Gastrocnemius medialis (tissue), 4 donors: ENCODE data around the gene PDCD10. TPM values are rescaled to one million over a fixed set of nuclear protein-coding genes. Genes with fewer than 3 reads are reported as not detected.
A peak's percentile ranks its signal among the peaks of the same experiment; 100 is the strongest.

Experiments used
- ATAC-seq, 2 donors: fragments of 150-250 bp; one replicate each; pipeline ENCODE4 v1.9.1; 2016
- DNase-seq, 2 donors: peaks; one replicate each; pipeline ENCODE4 v3.0.0-alpha.2; 2019
- H3K27ac ChIP-seq, 4 donors: fragments of 200-600 bp; sonication (generic); 1 replicate in 1 of 4; 2 replicates in 3 of 4; pipeline ENCODE4 v1.5.1; 2016 to 2018; ENCODE audit warnings: mild to moderate bottlenecking in 2 of 4, moderate library complexity in 1 of 4
- H3K27me3 ChIP-seq, 3 donors: fragments of 200-600 bp; sonication (generic) in 2 of 3; 1 replicate in 1 of 3; 2 replicates in 2 of 3; pipeline versions ENCODE4 v1.5.1 to v1.6.0; 2016 to 2019; ENCODE audit warnings: mild to moderate bottlenecking in 1 of 3, moderate library complexity in 1 of 3
- H3K36me3 ChIP-seq, 2 donors: fragments of 200-600 bp; sonication (generic) in 1 of 2; one replicate each; pipeline ENCODE4 v1.5.1; 2017 to 2018
- H3K4me1 ChIP-seq, 2 donors: fragments of 200-600 bp; sonication (generic) in 1 of 2; one replicate each; pipeline ENCODE4 v1.5.1; 2016 to 2017; ENCODE audit warnings: mild to moderate bottlenecking in 2 of 2
- H3K4me3 ChIP-seq, 4 donors: fragments of 200-600 bp; sonication (generic) in 3 of 4; 1 replicate in 1 of 4; 2 replicates in 3 of 4; pipeline ENCODE4 v1.5.1; 2016 to 2019; ENCODE audit warnings: mild to moderate bottlenecking in 2 of 4
- H3K9me3 ChIP-seq, 3 donors: fragments of 200-600 bp; sonication (generic) in 2 of 3; 1 replicate in 1 of 3; 2 replicates in 2 of 3; pipeline ENCODE4 v1.5.1; 2016 to 2019
- CTCF ChIP-seq, 5 experiments: fragments of 450-650 bp in 3 of 5; fragments of 200-600 bp in 2 of 5; sonication (generic) in 2 of 5; IDR thresholded peaks in 4 of 5; conservative IDR thresholded peaks in 1 of 5; 1 replicate in 4 of 5; 2 replicates in 1 of 5; pipeline ENCODE4 v1.5.1; 2016 to 2019; ENCODE audit warnings: antibody characterized with exemption in 5 of 5, mild to moderate bottlenecking in 3 of 5, moderate library complexity in 3 of 5
- POLR2A ChIP-seq, 2 donors: fragments of 450-650 bp; IDR thresholded peaks; one replicate each; pipeline ENCODE4 v1.6.1; 2017; ENCODE audit warnings: antibody characterized with exemption in 2 of 2, mild to moderate bottlenecking in 2 of 2, moderate library complexity in 2 of 2
- in situ Hi-C, 4 donors: fragments of 200-750 bp; cut with MboI; loops; one replicate each; pipeline versions ENCODE4 v1.15.0 to v1.8.0; 2017; ENCODE audit warnings: low sequenced_read_pairs in 4 of 4
- intact Hi-C: fragments of 100-400 bp; cut with DNase I; formaldehyde crosslinking; loops from one replicate; pipeline ENCODE4 v1.15.1; 2023; ENCODE audit warnings: low total_unique reads
- total RNA-seq, 4 donors: library from RNA; depleted of rRNA; stranded (reverse); fragments of >200 nt; gene quantifications; one replicate each; pipeline versions ENCODE4 v1.1.0 to v1.2.3, GENCODE V29; 2016

PDCD10 gene
- total RNA-seq, 4 donors from 2014 or later, result 25.7 to 32.6 (median 31.6) TPM

- Histone ChIP-seq H3K27me3 (no peaks in the 10 kb centered on the region), H3K4me1 (peaks cover 24 to 29% of the 10 kb centered on the region in 2 donors), H3K9me3 (no peaks in the 10 kb centered on the region), H3K36me3 (no peaks in the 10 kb centered on the region), H3K27ac (no peak overlapping the region), H3K4me3 (no peak overlapping the region)
- intact Hi-C loops (no loop called here), in situ Hi-C loops (no loop called here)
- DNase-seq (no peak), ATAC-seq (no peak)
- no peak for TF ChIP-seq CTCF (IDR thresholded peaks at IDR 0.05 in 4 of 5, conservative IDR thresholded peaks at IDR 0.05 in 1 of 5)
- no peak for TF ChIP-seq POLR2A (IDR thresholded peaks at IDR 0.05)
These were observed 2.3 kb upstream of the PDCD10 start for GRCh38 chr3:167736997-167737396.

- no peak for ATAC-seq
- peak overlapping the region in 1 of 4 donors; percentile 91 for H3K27ac ChIP-seq
- H3K36me3 ChIP-seq, result no peaks in the 10 kb centered on the region
- no peaks in the 10 kb centered on the region for H3K27me3 ChIP-seq
- DNase-seq, result no peak
- H3K9me3 ChIP-seq, result no peaks in the 10 kb centered on the region
- peak overlapping the region; percentile 63 to 91 (median 83) for H3K4me3 ChIP-seq
- in situ Hi-C loops, result no loop called here
- H3K4me1 ChIP-seq, result peaks cover 24 to 33% of the 10 kb centered on the region in 2 donors
- intact Hi-C loops, result no loop called here
- TF ChIP-seq CTCF (IDR thresholded peaks at IDR 0.05 in 4 of 5, conservative IDR thresholded peaks at IDR 0.05 in 1 of 5) (no peak), POLR2A (IDR thresholded peaks at IDR 0.05) (no peak)
These were observed 1.6 kb upstream of the PDCD10 start for GRCh38 chr3:167736264-167736787.

- H3K36me3 ChIP-seq, result no peaks in the 10 kb centered on the region
- no peaks in the 10 kb centered on the region for H3K9me3 ChIP-seq
- DNase-seq (peak; percentile 77 to 85), ATAC-seq (peak; percentile 82 to 86)
- peak in 1 of 5 experiments; percentile 11 for TF ChIP-seq CTCF (IDR thresholded peaks at IDR 0.05 in 4 of 5, conservative IDR thresholded peaks at IDR 0.05 in 1 of 5)
- TF ChIP-seq POLR2A (IDR thresholded peaks at IDR 0.05), result peak; percentile 47 to 50
- intact Hi-C loops (loop anchor here (2.0 kb wide), 1 partner anchor 359 kb away; the partner anchor contains the start of gene GOLIM4), in situ Hi-C loops (no loop called here)
- H3K27ac ChIP-seq, result peak within 1 kb of the TSS; percentile 90 to 94 (median 92)
- no peaks in the 10 kb centered on the region for H3K27me3 ChIP-seq
- H3K4me3 ChIP-seq, result peak within 1 kb of the TSS; percentile 63 to 91 (median 83)
- H3K4me1 ChIP-seq, result peaks cover 24 to 33% of the 10 kb centered on the region in 2 donors
These were observed 794 bp upstream of the PDCD10 start, which contains the start of gene SERPINI1 for GRCh38 chr3:167735233-167736138. TSS of gene SERPINI1 (plus strand) at chr3:167735721. CDS start at chr3:167789129, 53,408 bp downstream.

- in situ Hi-C loops, result no loop called here
- Histone ChIP-seq H3K36me3 (no peaks in the 10 kb centered on the region), H3K4me3 (peak overlapping the region; percentile 63 to 91 (median 83)), H3K27me3 (no peaks in the 10 kb centered on the region), H3K27ac (peak overlapping the region; percentile 90 to 94 (median 92)), H3K4me1 (peaks cover 33 to 37% of the 10 kb centered on the region in 2 donors), H3K9me3 (no peaks in the 10 kb centered on the region)
- intact Hi-C loops, result loop anchor here (2.0 to 5.0 kb wide), 3 partner anchors 148 to 361 kb away; partner anchors contain the start of gene GOLIM4
- TF ChIP-seq POLR2A (IDR thresholded peaks at IDR 0.05) (no peak), CTCF (IDR thresholded peaks at IDR 0.05 in 4 of 5, conservative IDR thresholded peaks at IDR 0.05 in 1 of 5) (no peak)
- ATAC-seq, result no peak
- DNase-seq, result no peak
These were observed 663 bp downstream of the PDCD10 start for GRCh38 chr3:167733961-167734497.
